VCaP (cell line): ENCODE data around the gene TGM1.
"Not testable (repeated sequence)": the region's sequence is repeated elsewhere in the genome, so short reads cannot be mapped to it uniquely, and the experiment has no call there.

ENCODE experiments used
- H3K27ac ChIP-seq: fragments of 450-650 bp; 2 replicates; pipeline ENCODE4 v1.5.1; 2017
- TF ChIP-seq, protein P1 (sequence below): fragments of 450-650 bp; conservative IDR thresholded peaks from 2 replicates; pipeline ENCODE4 v1.5.1; 2017; ENCODE audit warnings: mild to moderate bottlenecking, moderate library complexity

The TGM1 gene

DNA sequence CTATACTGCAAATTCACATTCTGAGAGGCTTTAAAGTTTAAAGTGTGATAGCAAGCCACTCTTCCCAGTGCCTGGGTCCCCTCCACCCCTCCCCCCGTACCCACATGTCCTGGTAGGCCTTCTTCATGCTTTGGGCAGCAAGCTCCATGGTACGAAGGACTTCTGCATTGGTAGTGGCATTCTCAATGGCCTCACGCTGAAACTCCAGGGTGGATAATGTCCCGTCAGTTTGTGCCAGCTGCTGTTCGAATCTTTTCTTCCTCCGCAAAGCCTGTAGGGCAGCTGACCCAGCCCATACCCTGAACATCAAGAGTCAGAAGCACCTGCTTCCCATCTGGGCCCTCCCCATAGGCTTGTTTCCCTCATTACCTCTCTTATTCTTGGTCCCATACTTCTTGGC is 51.7 kb downstream of the TGM1 start:
- TF ChIP-seq, protein P1, sequence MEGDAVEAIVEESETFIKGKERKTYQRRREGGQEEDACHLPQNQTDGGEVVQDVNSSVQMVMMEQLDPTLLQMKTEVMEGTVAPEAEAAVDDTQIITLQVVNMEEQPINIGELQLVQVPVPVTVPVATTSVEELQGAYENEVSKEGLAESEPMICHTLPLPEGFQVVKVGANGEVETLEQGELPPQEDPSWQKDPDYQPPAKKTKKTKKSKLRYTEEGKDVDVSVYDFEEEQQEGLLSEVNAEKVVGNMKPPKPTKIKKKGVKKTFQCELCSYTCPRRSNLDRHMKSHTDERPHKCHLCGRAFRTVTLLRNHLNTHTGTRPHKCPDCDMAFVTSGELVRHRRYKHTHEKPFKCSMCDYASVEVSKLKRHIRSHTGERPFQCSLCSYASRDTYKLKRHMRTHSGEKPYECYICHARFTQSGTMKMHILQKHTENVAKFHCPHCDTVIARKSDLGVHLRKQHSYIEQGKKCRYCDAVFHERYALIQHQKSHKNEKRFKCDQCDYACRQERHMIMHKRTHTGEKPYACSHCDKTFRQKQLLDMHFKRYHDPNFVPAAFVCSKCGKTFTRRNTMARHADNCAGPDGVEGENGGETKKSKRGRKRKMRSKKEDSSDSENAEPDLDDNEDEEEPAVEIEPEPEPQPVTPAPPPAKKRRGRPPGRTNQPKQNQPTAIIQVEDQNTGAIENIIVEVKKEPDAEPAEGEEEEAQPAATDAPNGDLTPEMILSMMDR: no peak
- no peak overlapping the region for H3K27ac ChIP-seq

DNA sequence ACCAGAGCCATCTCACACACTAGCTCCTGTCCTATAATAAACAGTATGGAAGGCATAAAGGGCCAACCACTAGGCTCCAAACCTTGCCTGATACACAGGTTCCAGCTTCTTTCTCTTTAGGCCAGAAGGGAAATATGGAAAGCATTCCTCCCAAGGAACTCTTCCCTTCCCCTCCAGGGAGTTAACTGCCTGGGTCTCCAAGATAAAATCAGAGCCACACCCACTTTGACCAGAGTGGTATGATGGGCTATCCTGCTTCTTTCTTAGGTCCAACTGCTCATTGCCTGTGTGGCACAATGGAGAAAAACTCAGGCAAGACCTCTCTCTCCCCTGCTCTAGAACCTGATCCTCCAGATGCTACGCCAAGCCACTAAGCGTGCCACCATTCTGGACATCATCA is 55.4 kb downstream of the TGM1 start:
- TF ChIP-seq, protein P1: no peak
- H3K27ac ChIP-seq: no peak overlapping the region

DNA sequence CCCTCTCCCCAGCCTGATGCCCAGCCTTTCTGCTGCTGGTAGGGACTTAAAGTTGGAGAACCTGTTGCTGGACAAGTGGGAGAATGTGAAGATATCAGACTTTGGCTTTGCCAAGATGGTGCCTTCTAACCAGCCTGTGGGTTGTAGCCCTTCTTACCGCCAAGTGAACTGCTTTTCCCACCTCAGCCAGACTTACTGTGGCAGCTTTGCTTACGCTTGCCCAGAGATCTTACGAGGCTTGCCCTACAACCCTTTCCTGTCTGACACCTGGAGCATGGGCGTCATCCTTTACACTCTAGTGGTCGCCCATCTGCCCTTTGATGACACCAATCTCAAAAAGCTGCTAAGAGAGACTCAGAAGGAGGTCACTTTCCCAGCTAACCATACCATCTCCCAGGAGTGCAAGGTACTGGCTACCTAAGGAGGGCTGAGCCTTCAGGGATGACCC is 55.8 kb downstream of the TGM1 start:
- TF ChIP-seq, protein P1: no peak
- no peak overlapping the region for H3K27ac ChIP-seq

DNA sequence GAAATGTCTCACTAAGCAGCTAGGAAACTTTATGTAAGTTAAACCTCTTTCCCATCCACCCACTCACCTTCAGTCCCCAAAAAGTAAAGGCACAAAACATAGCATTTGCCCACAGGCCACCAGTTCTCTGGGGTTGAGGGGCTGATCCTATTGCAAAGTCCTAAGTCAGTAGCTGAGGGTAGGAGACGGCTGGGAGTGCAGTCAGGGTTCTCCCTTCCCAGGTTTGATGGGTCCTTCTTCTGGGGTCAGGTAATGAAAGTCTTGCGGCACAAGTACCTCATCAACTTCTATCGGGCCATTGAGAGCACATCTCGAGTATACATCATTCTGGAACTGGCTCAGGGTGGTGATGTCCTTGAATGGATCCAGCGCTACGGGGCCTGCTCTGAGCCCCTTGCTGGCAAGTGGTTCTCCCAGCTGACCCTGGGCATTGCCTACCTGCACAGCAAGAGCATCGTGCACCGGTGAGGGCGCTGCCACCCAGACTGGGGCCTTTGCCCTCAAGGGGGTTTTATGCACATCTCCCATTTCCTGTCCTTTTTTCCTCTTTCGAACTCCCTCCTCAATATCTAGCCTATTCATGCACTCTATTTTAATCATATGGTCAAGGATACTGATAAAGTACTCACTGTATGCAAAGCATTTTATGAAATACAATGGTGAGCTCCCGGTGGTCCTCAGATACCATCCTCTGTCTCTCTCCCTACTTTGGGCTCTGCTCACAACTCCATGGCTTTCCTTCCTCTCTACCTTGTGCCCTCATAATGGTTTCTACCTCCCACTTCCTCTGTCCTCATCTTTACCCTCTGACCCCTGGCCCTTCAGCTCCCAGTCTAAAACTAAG is 56.5 kb downstream of the TGM1 start:
- TF ChIP-seq, protein P1: no peak
- no peak overlapping the region for H3K27ac ChIP-seq

DNA sequence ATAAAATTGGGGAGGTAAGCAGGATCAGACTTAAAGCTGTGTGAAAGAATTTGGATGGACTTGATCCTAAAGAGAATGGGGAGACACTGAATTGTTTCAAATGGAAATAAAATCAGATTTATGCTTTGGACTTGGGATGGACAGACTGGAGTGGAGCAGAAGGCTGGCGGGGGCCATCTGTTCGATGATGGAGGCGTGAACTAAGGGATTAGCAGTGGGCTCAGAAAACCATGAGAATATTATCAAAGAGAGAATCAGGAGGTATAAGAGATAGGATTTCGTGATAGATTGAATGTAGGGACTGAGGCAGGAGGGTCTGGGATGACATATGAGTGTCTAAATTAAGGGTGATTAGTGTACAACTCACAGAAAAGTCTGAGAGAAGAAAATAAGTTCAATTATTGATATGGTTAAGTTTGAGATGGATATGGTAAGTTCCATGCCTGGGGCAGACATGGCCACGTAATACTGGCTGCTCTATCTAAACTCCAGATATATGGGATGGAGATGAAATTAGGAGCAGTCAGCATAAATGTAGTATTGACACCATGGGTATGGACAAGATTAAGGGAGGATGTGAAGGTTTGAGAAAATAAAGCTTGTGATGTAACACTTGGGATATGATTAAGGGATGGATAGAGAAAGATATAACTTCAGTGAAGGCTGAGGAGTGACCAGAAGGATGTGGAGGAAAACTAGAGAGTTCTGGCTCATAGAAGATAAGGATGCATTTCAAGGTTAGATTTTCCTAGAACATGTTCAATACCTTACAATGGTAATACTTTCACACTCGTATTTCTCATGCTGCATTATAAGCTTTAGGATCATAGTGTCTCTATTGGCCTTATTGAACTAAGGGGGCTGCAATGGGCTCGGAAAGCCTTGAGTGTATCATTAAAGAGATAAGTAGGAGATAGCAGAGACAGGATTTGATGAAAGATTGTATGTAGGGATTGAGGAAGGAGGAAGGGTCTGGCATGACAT is 58.5 kb downstream of the TGM1 start:
- TF ChIP-seq, protein P1: no peak
- no peak overlapping the region for H3K27ac ChIP-seq

DNA sequence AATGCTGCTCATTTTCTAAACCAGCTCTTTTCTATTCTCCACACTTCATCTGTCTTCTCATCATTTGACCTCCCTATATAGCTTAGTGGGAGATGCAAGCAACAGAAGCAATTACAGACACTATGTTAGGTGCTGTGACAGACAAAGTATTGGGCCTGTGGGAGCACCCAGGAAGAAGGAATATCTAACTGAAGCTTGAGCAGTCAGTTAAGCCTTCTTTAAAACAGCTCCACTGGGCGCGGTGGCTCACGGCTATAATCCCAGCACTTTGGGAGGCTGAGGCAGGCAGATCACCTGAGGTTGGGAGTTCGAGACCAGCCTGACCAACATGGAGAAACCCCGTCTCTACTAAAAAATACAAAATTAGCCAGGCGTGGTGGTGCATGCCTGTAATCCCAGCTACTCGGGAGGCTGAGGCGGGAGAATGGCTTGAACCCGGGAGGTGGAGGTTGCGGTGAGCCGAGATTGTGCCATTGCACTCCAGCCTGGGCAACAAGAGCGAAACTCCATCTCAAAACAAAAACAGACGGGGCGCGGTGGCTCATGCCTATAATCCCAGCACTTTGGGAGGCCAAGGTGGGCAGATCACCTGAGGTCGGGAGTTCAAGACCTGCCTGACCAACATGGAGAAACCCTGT is 59.6 kb downstream of the TGM1 start:
- not testable (repeated sequence) for H3K27ac ChIP-seq

DNA sequence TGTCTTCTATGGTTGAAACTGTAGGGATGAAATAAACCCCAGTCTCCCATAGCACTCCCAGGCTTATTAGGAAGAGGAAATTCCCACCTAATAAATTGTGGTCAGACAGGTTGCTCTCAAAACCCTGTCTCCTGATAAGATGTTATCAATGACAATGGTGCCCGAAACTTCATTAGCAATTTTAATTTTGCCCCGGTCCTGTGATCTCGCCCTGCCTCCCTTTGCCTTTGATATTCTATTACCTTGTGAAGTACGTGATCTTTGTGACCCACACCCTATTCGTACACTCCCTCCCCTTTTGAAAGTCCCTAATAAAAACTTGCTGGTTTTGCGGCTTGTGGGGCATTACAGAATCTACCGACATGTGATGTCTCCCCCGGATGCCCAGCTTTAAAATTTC is 60.4 kb downstream of the TGM1 start:
- not testable (repeated sequence) for H3K27ac ChIP-seq
